IPS-NIHi11 (cell line): ENCODE measurements around the gene SMIM5.

ENCODE experiments used
- DNase-seq: peaks from one replicate; pipeline ENCODE4 v3.0.0; 2012; ENCODE audit warnings: mixed read lengths, low spot score

Gene SMIM5

DNA sequence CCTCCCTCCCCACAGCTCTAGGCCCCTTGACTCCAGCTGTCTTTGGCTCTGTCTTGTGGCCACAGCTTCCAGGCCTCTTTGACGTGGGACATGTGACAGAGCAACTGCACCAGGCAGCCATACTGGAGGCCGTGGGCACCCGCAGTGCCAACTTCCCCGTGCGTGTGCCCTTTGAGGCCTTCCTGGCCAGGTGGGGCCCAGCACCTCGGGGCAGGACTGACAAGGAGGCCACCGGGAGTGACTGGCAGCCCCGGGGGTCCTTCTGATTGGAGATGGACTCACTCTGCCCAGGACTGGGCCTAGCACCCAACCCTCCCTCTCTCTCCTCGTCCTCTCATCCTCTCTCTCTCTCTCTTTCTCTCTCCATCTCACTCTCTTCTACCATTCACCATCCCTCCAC is 30.1 kb upstream of the SMIM5 start:
- no peak for DNase-seq

DNA sequence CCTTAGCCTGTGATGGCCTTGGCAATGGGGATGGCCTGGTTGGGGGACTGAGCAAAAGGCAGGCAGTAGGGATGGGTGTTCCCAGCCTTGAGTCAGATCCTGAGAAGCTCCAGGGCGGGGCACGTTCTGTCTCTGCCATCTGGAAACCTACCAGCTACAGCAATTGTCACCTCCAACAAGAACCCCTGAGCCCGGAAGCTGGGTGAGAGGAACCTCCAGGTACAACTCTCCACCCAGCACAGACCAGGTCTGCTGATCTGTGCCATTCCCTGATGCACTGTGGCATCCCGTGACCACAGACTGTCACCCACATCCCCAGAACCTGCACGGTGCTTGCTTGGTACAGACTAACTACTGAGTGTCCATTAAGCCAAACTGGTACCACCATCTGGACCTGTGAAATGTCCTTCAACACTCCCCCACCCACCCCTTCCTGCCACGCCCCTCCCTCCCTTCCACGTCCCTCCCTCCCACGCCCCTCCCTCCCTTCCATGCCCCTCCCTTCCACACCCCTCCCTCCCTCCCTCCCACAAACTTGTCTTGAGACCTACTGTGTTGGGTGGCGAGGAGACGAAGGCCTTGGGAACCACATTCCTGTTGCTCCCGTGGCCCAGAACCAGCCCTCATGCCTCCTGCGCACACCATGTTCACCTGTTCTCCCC is 29.1 kb upstream of the SMIM5 start:
- DNase-seq = no peak

DNA sequence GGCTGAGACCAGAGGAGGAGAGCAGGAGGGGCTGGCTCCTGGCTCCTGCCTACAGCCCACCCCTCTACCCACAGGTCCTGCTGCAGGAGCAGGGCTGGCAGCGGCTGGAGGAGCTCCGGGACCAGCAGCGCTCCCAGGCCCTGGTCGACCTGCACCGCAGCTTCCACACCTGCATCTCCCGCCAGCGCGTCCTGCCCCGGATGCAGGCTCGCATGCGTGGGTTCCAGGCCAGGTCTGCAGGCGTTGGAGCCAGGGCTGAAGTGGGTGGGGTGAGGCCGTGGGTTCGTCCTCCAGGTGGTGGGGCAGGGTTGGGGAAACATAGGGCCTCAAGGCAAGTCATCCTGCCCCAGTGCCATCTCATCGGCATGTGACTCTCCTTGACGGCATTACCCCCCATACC is 27.4 kb upstream of the SMIM5 start:
- no peak for DNase-seq

DNA sequence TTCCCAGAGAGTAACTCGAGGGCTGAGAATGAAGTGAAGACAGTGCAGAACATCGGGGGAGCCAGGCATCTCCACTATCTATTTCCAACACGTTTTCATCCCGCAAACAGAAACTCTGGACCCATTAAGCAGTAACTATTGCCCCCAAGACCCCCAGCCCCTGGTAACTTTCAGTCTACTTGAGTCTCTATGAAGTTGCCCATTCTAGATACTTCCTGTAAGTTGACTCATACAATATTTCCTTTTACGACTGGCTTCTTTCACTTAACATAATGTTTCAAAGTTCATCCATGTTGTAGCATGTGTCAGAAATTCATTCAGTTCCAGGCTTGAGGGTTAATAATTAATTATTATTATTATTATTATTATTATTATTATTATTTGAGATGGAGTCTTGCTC is 26.1 kb upstream of the SMIM5 start:
- DNase-seq = no peak

DNA sequence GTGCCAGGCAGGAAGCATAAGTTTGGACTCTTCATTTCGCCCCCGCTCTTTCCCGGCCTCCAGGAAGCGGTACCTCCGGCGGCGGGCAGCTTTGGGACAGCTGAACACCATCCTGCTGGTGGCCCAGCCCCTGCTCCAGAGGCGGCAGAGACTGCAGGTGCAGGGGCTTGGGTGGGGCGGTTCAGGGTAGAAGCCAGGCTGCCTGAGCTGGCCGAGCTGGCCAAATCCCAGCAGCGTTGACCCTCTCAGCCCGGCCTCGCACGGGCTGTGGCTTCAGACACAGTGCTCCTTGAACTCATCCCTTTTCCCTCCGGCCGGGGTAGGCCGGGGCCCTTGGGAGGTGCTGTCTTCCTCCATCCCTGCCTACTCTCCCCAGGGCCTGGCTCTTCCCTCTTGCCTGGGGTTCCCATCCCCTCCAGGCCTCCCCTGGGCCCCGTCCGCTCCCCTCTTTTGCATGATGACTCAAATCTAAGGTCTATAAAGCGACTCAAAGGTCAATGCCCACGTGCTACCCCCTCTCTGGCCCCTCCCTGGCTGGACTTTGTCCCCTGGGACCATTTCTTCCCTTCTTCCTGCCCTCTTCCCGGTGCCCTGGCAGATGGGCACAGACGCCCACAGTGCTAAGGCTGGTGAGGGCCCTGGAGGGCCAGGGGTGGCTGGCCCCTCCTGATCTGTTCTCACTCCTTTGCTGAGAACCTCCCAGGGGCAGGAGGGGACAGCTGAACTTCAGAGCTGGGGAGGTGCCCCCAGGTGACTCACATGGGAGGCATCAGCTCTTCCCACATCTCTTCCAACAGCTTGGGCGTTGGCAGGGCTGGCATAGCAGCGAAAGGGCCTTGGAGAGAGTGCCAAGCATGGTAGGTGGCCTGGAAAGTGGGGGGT is 22.9 kb upstream of the SMIM5 start:
- no peak for DNase-seq

DNA sequence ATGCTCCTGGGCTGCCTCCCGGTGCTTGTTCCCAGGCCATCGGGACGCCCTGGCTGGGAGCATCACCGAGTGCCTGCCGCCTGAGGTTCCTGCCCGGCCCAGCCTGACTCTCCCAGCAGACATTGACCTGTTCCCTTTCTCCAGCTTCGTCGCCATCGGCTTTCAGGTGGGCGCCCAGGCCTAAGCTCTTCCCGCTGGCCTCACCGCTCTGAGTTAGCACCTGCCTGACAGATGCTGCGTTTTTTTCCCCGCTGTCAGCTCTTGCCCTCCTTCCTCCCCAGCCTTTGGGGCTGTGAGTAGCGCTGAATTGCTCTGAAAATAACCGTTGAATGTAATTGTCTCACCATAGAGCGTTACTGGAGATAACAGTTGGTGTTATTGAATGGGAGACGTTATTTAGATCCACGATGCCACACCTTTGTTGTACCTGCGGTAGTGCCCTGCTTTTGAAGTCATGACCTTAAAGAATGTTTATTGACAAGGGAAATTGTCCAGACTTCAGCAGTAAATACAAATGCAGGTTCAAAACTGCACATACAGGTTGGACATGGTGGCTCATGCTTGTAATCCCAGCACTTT is 21.3 kb upstream of the SMIM5 start:
- no peak for DNase-seq

DNA sequence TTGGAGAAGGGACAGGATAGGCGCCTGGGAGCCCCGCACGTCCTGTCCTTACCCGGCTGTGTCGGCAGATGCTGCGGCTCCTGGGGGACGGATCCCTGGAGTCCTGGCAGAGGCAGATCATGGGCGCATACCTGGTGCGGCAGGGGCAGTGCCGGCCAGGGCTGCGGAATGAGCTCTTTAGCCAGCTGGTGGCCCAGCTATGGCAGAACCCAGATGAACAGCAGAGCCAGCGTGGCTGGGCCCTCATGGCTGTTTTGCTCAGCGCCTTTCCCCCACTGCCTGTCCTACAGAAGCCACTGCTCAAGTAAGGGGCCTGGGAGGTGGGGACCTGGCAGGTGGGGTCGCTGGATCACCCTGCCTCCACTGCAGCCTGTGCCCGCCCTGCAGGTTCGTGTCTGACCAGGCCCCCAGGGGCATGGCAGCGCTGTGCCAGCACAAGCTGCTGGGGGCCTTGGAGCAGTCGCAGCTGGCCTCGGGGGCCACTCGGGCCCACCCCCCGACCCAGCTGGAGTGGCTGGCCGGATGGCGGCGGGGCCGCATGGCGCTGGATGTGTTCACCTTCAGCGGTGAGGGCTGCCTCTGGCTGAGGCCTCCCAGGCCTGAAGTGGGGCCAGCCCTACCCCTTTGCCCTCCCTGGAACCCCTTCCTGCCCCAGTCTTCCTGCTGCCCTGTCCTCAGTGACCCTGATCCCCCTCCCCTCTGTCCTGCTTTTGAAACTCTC is 20.2 kb upstream of the SMIM5 start:
- no peak for DNase-seq

DNA sequence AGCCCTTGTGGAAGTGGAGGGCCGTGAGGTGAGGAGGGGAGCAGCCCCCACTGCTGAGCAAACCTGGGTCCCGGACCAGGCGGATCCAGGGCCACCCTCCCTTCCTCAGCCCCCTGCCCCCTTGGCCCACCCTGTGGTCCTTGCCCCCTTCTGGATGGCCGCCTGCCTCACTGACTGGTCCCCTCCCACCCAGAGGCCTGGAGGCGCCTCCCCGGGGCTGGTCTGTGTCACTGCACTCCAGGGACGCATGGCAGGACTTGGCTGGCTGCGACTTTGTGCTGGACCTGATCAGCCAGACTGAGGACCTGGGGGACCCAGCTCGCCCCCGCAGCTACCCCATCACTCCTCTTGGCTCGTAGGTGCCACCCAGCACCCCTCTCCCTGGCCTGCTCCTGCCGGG is 19.2 kb upstream of the SMIM5 start:
- DNase-seq = peak; percentile 86

DNA sequence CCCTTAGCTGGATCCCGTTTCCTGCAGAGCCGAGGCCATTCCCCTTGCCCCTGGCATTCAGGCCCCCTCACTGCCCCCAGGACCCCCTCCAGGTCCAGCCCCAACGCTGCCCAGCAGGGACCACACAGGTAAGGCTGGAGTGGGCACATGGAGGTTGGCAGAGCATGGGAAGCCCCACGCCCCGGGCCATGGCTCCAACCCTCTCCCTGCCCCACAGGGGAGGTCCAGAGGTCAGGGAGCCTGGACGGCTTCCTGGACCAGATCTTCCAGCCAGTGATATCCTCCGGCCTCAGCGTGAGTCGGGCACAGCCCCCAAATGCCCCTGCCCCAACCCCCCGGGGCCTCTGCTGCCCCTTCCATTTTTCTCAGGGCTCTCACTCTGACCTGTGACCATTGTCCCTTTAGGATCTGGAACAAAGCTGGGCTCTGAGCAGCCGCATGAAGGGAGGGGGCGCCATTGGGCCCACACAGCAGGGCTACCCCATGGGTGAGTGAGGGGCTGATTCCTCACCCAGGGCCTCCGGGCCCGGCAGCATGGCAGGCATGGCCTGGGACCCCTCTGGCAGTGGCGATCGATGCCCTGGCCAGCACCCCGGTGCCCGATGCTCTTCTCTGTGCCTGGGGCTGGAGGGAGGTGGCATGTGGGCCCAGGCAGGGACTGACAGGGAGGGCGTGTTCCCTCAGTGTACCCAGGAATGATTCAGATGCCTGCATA is 18.5 kb upstream of the SMIM5 start:
- no peak for DNase-seq

DNA sequence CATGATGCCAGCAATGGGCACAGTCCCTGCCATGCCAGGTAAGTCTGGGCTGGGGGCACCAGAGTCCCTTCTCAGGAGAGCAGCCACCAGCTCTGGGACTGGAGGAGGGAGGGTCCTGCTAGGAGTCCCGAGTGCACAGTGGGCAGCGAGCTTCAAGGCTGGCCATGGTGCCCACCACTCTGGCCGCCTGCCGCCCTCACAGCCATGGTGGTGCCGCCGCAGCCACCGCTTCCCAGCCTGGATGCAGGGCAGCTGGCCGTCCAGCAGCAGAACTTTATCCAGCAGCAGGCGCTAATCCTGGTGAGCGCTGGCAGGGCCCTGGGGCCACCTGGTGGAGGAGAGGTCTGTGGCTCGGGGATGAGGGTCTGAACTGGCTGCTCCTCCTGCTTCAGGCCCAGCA is 17.9 kb upstream of the SMIM5 start:
- DNase-seq = no peak

DNA sequence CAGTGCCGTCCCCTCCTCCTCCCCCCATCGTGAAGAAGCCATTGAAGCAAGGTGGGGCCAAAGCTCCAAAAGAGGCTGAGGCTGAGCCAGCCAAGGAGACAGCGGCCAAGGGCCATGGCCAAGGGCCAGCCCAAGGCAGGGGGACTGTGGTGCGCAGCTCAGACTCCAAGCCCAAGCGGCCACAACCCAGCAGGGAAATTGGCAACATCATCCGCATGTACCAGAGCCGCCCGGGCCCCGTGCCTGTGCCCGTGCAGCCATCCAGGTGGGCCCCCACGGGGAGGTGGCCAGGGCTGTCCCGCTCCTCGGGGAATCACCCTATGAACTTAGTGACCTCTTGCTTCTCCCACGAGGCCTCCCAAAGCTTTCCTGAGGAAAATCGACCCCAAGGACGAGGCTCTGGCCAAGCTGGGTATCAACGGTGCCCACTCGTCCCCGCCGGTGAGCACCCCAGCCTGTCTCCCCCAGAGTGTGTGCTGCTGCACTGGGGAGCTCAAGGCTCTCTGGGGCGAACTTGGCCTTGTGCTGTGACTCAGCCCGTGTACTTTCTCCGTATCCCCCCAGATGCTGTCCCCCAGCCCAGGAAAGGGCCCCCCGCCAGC is 16.6 kb upstream of the SMIM5 start:
- no peak for DNase-seq

DNA sequence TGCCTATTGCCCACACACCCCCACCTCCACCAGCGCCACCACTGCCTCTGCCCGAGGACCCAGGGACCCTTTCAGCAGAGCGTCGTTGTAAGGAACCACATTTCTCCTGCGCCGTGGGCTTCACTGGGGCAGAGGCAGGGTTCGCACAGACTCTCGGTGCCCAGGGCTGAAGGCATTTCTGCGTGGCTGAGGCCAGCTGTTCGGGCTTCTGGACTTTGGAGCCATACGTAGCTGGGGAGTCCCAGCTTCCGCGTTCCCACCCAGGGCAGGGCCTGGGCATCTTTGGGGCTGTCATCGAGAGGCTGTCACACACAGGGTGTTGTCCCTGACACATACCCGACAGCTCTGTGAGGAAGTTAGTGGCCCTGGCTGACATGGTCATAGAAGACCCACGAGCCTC is 16.0 kb upstream of the SMIM5 start:
- no peak for DNase-seq

DNA sequence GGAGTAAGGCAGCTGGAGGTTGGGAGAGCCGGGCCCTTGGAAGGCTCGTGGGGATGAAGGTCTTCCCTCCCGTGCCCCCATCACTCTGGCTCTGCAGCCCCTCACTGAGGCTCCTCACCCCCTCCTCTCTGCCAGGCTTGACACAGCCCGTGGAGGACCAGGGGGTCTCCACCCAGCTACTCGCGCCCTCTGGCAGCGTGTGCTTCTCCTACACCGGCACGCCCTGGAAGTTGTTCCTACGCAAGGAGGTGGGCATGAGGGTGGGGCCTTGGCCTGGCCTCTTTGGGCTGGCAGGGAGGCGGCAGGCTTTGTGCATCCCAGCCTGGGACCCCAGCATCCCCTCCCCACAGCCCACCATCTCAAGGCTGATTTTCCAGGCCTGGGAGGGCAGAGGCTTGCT is 15.6 kb upstream of the SMIM5 start:
- DNase-seq = no peak

DNA sequence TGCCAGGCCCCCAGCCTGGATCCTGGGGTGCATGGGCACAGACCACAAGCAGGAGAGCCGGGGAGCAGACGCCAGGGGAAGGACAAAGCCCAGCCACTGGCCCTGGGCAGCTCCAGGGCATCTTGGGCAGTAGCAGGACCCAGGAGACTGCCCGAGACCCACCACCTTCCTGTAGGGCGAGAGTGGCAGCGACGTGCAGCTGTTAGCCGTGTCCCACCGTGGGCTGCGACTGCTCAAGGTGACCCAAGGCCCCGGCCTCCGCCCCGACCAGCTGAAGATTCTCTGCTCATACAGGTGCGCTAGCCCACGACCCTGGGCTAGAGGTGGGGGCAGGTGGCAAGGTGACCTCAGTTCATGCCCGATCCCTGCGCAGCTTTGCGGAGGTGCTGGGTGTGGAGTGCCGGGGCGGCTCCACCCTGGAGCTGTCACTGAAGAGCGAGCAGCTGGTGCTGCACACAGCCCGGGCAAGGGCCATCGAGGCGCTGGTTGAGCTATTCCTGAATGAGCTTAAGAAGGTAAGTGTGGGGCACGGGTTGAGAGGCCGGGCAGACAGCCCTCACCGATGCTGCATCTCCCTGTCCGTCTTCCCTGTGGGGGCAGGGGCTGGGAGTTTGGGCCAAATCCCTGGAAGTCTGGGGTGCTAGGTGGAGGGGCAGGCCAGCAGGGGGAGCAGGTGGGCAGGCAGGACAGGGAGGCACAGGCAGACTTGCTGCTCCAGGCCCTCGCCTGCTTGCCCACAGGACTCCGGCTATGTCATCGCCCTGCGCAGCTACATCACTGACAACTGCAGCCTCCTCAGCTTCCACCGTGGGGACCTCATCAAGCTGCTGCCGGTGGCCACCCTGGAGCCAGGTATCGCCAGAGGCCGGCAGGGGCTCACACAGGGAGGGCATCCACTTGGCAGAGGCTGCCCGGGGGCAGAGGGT is 13.5 kb upstream of the SMIM5 start:
- peak; percentile 88 for DNase-seq

DNA sequence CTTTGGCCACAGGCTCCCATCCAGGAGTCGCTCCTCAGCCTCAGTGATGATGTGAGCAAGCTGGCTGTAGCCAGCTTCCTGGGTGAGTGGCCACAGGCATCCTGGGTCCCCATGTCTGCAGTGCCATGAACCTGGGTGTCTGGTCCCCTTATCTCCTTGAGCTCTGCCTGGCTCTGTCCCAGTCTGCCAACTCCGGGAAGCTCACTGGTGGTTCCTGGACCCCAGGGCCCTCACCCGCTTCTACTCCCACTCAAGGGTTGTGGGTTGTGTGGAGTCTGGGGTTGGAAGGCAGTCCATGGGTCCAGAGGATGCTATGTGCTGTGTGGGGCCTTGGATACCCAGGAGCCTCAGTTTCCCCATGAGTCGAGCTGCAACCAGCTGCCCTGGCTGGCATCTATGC is 11.7 kb upstream of the SMIM5 start:
- no peak for DNase-seq

DNA sequence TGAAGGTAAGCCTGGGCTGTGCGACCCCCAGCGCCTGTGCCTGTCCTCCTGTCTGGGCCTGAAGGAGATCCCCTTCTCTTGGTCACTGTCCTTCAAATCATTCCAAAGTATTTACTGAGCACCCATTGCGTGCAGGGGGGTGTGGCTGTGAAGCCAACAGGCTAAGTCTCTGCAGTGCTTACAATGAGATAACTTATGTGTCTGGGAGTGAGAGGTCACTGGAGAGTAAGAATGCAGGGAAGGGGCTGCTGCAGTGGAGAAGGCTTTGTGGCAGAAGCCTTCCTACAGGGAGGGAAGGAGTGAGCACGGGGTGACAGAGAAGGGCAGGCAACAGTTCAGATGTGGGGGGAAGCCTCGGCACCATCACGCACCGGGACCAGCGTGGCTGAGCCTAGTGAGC is 11.2 kb upstream of the SMIM5 start:
- no peak for DNase-seq

DNA sequence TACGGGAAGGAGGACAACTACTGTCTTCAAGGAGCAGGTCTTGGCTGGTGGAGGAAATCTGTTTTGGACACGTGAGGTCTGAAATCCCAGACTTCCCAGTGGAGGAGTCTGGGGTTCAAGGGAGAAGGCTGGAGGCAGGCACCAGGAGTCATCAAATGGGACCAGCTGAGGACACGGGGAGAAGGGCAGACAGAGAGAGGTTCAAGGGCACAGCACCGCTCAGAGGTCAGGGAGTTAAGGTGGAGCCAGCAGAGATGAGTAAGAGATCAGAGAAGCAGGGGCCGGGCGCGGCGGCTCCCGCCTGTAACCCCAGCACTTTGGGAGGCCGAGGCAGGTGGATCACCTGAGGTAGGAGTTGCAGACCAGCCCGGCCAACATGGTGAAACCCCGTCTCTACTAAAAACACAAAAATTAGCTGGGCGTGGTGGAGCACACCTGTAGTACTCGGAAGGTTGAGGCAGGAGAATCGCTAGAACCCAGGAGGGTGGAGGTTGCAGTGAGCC is 10.4 kb upstream of the SMIM5 start:
- DNase-seq = no peak

DNA sequence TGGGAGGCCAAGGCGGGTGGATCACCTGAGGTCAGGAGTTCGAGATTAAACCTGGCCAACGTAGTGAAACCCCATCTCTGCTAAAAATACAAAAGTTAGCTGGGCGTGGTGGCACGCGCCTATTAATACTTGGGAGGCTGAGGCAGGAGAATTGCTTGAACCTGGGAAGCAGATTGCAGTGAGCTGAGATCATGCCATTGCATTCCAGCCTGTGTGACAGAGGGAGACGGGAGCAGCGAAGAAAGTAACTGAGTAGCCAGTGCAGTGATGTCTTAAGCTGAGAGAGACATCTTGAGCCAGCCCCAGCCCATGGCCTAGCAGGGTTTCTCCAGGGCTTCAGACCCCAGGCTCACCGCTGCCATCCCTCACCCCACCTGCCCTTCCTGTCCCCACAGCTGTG is 9.8 kb upstream of the SMIM5 start:
- no peak for DNase-seq

DNA sequence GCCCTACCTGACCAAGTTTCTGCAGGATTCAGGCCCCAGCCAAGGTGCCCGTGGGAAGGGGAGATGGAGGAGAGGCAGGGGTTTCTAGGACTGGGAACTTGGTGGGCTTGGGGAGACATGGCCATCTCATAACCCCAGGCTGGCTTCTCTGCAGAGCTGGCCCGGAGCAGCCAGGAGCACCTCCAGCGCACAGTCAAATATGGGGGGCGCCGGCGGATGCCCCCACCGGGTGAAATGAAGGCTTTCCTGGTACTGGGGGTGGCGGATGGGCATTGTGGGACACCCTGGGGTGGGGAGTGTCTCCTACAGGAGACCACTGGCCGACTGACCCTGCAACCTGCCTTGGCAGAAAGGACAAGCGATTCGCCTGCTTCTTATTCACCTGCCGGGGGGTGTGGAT is 9.2 kb upstream of the SMIM5 start:
- DNase-seq = no peak

DNA sequence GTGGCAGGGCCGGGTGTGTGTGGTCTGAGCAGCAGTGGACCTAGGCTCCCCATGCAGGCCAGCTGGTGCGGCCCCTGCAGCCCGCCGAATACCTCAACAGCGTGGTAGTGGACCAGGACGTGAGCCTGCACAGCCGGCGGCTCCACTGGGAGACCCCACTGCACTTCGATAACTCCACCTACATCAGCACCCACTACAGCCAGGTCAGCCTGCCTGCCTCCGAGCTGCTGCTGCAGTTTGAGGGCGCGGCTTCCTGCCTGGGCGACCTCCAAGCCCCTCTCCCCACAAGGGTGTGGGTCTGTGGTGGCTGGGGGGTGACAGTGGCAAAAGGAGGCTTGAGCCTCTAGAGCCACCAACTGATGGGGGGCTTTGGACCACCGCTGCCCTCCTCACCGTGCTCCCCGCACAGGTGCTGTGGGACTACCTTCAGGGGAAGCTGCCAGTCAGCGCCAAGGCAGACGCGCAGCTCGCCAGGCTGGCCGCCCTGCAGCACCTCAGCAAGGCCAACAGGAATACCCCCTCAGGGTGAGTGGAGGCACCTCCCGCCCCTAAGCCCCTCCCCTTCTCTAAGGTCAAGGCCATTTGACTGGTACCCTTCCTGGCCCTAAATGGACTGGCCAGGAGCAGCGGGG is 8.4 kb upstream of the SMIM5 start:
- no peak for DNase-seq
